ENCODE data around the gene HECTD1. TPM values are rescaled to one million over a fixed set of nuclear protein-coding genes. Genes with fewer than 3 reads are reported as not detected.
"Not testable (repeated sequence)": the region's sequence is repeated elsewhere in the genome, so short reads cannot be mapped to it uniquely, and the experiment has no call there.

Gene HECTD1
- polyA plus RNA-seq, 1 donor, result 94.9 TPM

GRCh38 chr14:31096255-31096654, 111.3 kb downstream of the HECTD1 start:
- no peak for DNase-seq
- Histone ChIP-seq H3K27me3 (ENCODE audit: control insufficient read depth, insufficient read depth, low read length) (no peaks in the 10 kb centered on the region), H3K27ac (ENCODE audit: low read length) (no peak overlapping the region), H3K4me1 (ENCODE audit: control insufficient read depth, insufficient read depth, low read length) (peaks cover 5% of the 10 kb centered on the region), H3K9me3 (ENCODE audit: control insufficient read depth, low read depth, low read length) (no peaks in the 10 kb centered on the region), H3K4me3 (ENCODE audit: low read length) (no peak overlapping the region), H3K36me3 (ENCODE audit: control insufficient read depth, insufficient read depth, low read length) (peaks cover 37% of the 10 kb centered on the region)
- whole genome bisulfite sequencing (ENCODE audit: insufficient coverage, low lambda C conversion rate), result no CpG with 5 or more reads among the region's 6 CpGs

- WGBS (ENCODE audit: insufficient coverage, low lambda C conversion rate), result no CpG with 5 or more reads among the region's 8 CpGs
- H3K36me3 ChIP-seq (ENCODE audit: control insufficient read depth, insufficient read depth, low read length), result peaks cover 32% of the 10 kb centered on the region
- not testable (repeated sequence) for H3K9me3 ChIP-seq (ENCODE audit: control insufficient read depth, low read depth, low read length); H3K4me3 ChIP-seq (ENCODE audit: low read length); H3K27me3 ChIP-seq (ENCODE audit: control insufficient read depth, insufficient read depth, low read length); H3K4me1 ChIP-seq (ENCODE audit: control insufficient read depth, insufficient read depth, low read length); DNase-seq; H3K27ac ChIP-seq (ENCODE audit: low read length)
Measured at GRCh38 chr14:31095817-31096216, 111.8 kb downstream of the HECTD1 start.

GRCh38 chr14:31093884-31094839, 113.4 kb downstream of the HECTD1 start:
- peaks cover 15% of the 10 kb centered on the region for H3K4me1 ChIP-seq (ENCODE audit: control insufficient read depth, insufficient read depth, low read length)
- not testable (repeated sequence) for H3K9me3 ChIP-seq (ENCODE audit: control insufficient read depth, low read depth, low read length); H3K4me3 ChIP-seq (ENCODE audit: low read length); H3K27me3 ChIP-seq (ENCODE audit: control insufficient read depth, insufficient read depth, low read length); DNase-seq; H3K27ac ChIP-seq (ENCODE audit: low read length)
- no CpG with 5 or more reads among the region's 10 CpGs for WGBS (ENCODE audit: insufficient coverage, low lambda C conversion rate)
- peaks cover 16% of the 10 kb centered on the region for H3K36me3 ChIP-seq (ENCODE audit: control insufficient read depth, insufficient read depth, low read length)

- Histone ChIP-seq H3K27ac (ENCODE audit: low read length) (no peak overlapping the region), H3K27me3 (ENCODE audit: control insufficient read depth, insufficient read depth, low read length) (no peaks in the 10 kb centered on the region), H3K4me1 (ENCODE audit: control insufficient read depth, insufficient read depth, low read length) (peaks cover 15% of the 10 kb centered on the region), H3K4me3 (ENCODE audit: low read length) (no peak overlapping the region), H3K36me3 (ENCODE audit: control insufficient read depth, insufficient read depth, low read length) (peaks cover 3% of the 10 kb centered on the region), H3K9me3 (ENCODE audit: control insufficient read depth, low read depth, low read length) (no peaks in the 10 kb centered on the region)
- DNase-seq, result no peak
- WGBS (ENCODE audit: insufficient coverage, low lambda C conversion rate), result no CpG with 5 or more reads among the region's 2 CpGs
Measured at GRCh38 chr14:31092160-31092708, 115.4 kb downstream of the HECTD1 start.

- Histone ChIP-seq H3K4me1 (ENCODE audit: control insufficient read depth, insufficient read depth, low read length) (peaks cover 15% of the 10 kb centered on the region), H3K9me3 (ENCODE audit: control insufficient read depth, low read depth, low read length) (no peaks in the 10 kb centered on the region), H3K4me3 (ENCODE audit: low read length) (no peak overlapping the region), H3K27ac (ENCODE audit: low read length) (peak overlapping the region; percentile 90), H3K36me3 (ENCODE audit: control insufficient read depth, insufficient read depth, low read length) (no peaks in the 10 kb centered on the region), H3K27me3 (ENCODE audit: control insufficient read depth, insufficient read depth, low read length) (no peaks in the 10 kb centered on the region)
- WGBS (ENCODE audit: insufficient coverage, low lambda C conversion rate), result 50% methylated on average over 1 of the region's 5 CpGs
- peak; percentile 86 to 95 for DNase-seq
Measured at GRCh38 chr14:31090883-31091764, 116.5 kb downstream of the HECTD1 start.

GRCh38 chr14:31086466-31086865, 121.1 kb downstream of the HECTD1 start:
- not testable (repeated sequence) for H3K4me3 ChIP-seq (ENCODE audit: low read length); H3K9me3 ChIP-seq (ENCODE audit: control insufficient read depth, low read depth, low read length); H3K27ac ChIP-seq (ENCODE audit: low read length); H3K27me3 ChIP-seq (ENCODE audit: control insufficient read depth, insufficient read depth, low read length); DNase-seq
- no CpG with 5 or more reads among the region's 9 CpGs for WGBS (ENCODE audit: insufficient coverage, low lambda C conversion rate)
- Histone ChIP-seq H3K4me1 (ENCODE audit: control insufficient read depth, insufficient read depth, low read length) (peaks cover 11% of the 10 kb centered on the region), H3K36me3 (ENCODE audit: control insufficient read depth, insufficient read depth, low read length) (peaks cover 10% of the 10 kb centered on the region)

GRCh38 chr14:31085027-31085426, 122.6 kb downstream of the HECTD1 start:
- no peak for DNase-seq
- Histone ChIP-seq H3K4me1 (ENCODE audit: control insufficient read depth, insufficient read depth, low read length) (no peaks in the 10 kb centered on the region), H3K4me3 (ENCODE audit: low read length) (no peak overlapping the region), H3K27me3 (ENCODE audit: control insufficient read depth, insufficient read depth, low read length) (no peaks in the 10 kb centered on the region), H3K9me3 (ENCODE audit: control insufficient read depth, low read depth, low read length) (no peaks in the 10 kb centered on the region), H3K36me3 (ENCODE audit: control insufficient read depth, insufficient read depth, low read length) (peaks cover 12% of the 10 kb centered on the region), H3K27ac (ENCODE audit: low read length) (no peak overlapping the region)
- no CpG with 5 or more reads among the region's 3 CpGs for WGBS (ENCODE audit: insufficient coverage, low lambda C conversion rate)

GRCh38 chr14:31084385-31084784, 123.2 kb downstream of the HECTD1 start:
- H3K27ac ChIP-seq (ENCODE audit: low read length), result no peak overlapping the region

GRCh38 chr14:31083781-31084180, 123.8 kb downstream of the HECTD1 start:
- DNase-seq, result no peak
- Histone ChIP-seq H3K9me3 (ENCODE audit: control insufficient read depth, low read depth, low read length) (no peaks in the 10 kb centered on the region), H3K4me1 (ENCODE audit: control insufficient read depth, insufficient read depth, low read length) (no peaks in the 10 kb centered on the region), H3K4me3 (ENCODE audit: low read length) (no peak overlapping the region), H3K27me3 (ENCODE audit: control insufficient read depth, insufficient read depth, low read length) (no peaks in the 10 kb centered on the region), H3K27ac (ENCODE audit: low read length) (no peak overlapping the region), H3K36me3 (ENCODE audit: control insufficient read depth, insufficient read depth, low read length) (peaks cover 12% of the 10 kb centered on the region)
- WGBS (ENCODE audit: insufficient coverage, low lambda C conversion rate), result no CpG with 5 or more reads among the region's 3 CpGs

More at GRCh38 chr14:31084385-31084784, 123.2 kb downstream of the HECTD1 start:
- Histone ChIP-seq H3K4me1 (ENCODE audit: control insufficient read depth, insufficient read depth, low read length) (no peaks in the 10 kb centered on the region), H3K27me3 (ENCODE audit: control insufficient read depth, insufficient read depth, low read length) (no peaks in the 10 kb centered on the region), H3K36me3 (ENCODE audit: control insufficient read depth, insufficient read depth, low read length) (peaks cover 12% of the 10 kb centered on the region), H3K9me3 (ENCODE audit: control insufficient read depth, low read depth, low read length) (no peaks in the 10 kb centered on the region), H3K4me3 (ENCODE audit: low read length) (no peak overlapping the region)
- whole genome bisulfite sequencing (ENCODE audit: insufficient coverage, low lambda C conversion rate), result no CpG with 5 or more reads among the region's 5 CpGs
- DNase-seq, result no peak

- H3K27ac ChIP-seq (ENCODE audit: low read length), result no peak overlapping the region
- peaks cover 12% of the 10 kb centered on the region for H3K36me3 ChIP-seq (ENCODE audit: control insufficient read depth, insufficient read depth, low read length)
- H3K4me3 ChIP-seq (ENCODE audit: low read length), result no peak overlapping the region
- no peaks in the 10 kb centered on the region for H3K9me3 ChIP-seq (ENCODE audit: control insufficient read depth, low read depth, low read length)
- H3K4me1 ChIP-seq (ENCODE audit: control insufficient read depth, insufficient read depth, low read length), result no peaks in the 10 kb centered on the region
- WGBS (ENCODE audit: insufficient coverage, low lambda C conversion rate), result 100% methylated on average over 2 of the region's 4 CpGs
- no peak for DNase-seq
- no peaks in the 10 kb centered on the region for H3K27me3 ChIP-seq (ENCODE audit: control insufficient read depth, insufficient read depth, low read length)
Measured at GRCh38 chr14:31080484-31080883, 127.1 kb downstream of the HECTD1 start.
